Activated CD4-positive, alpha-beta T cell treated with anti-CD3 and anti-CD28 coated beads, Interleukin-2, amount 10 ng/mL, durations not matched to agents 7 days and 5 days (primary cell): ENCODE measurements around the gene FBLN5. TPM values are rescaled to one million over a fixed set of nuclear protein-coding genes. Genes with fewer than 3 reads are reported as not detected.

Source experiments
- CTCF ChIA-PET: fragments of 350-600 bp; sonication (Branson Sonifier 250); formaldehyde crosslinking; loops from one replicate; lab custom pipeline; 2021; ENCODE audit warnings: antibody characterized with exemption; lab: Charles Lee
- POLR2A ChIA-PET: fragments of 350-600 bp; sonication (Branson Sonifier 250); formaldehyde crosslinking; loops from one replicate; lab custom pipeline; 2021; ENCODE audit warnings: antibody characterized with exemption; lab: Charles Lee
- DNase-seq: peaks from one replicate; pipeline ENCODE4 v3.0.0-alpha.2; 2020
- H3K27ac Mint-ChIP-seq: one replicate; pipeline ENCODE4 v1.8.0; 2021; ENCODE audit warnings: mild to moderate bottlenecking, moderate library complexity, mixed read lengths
- H3K27me3 Mint-ChIP-seq: one replicate; pipeline ENCODE4 v1.8.0; 2021; ENCODE audit warnings: mixed read lengths
- H3K36me3 Mint-ChIP-seq: one replicate; pipeline ENCODE4 v1.8.0; 2021; ENCODE audit warnings: low read depth, mixed read lengths
- H3K4me1 Mint-ChIP-seq: one replicate; pipeline ENCODE4 v1.8.0; 2021; ENCODE audit warnings: mixed read lengths
- H3K4me3 Mint-ChIP-seq: one replicate; pipeline ENCODE4 v1.8.0; 2021; ENCODE audit warnings: mild to moderate bottlenecking, moderate library complexity, mixed read lengths
- H3K9me3 Mint-ChIP-seq: one replicate; pipeline ENCODE4 v1.8.0; 2021; ENCODE audit warnings: mixed read lengths
- total RNA-seq, 2 experiments: library from RNA; stranded (reverse); gene quantifications; one replicate each; pipeline ENCODE4 v1.2.3, GENCODE V29; 2021

The FBLN5 gene
- total RNA-seq, 2 experiments from 2014 or later = 3.8 to 4.1 TPM

DNA sequence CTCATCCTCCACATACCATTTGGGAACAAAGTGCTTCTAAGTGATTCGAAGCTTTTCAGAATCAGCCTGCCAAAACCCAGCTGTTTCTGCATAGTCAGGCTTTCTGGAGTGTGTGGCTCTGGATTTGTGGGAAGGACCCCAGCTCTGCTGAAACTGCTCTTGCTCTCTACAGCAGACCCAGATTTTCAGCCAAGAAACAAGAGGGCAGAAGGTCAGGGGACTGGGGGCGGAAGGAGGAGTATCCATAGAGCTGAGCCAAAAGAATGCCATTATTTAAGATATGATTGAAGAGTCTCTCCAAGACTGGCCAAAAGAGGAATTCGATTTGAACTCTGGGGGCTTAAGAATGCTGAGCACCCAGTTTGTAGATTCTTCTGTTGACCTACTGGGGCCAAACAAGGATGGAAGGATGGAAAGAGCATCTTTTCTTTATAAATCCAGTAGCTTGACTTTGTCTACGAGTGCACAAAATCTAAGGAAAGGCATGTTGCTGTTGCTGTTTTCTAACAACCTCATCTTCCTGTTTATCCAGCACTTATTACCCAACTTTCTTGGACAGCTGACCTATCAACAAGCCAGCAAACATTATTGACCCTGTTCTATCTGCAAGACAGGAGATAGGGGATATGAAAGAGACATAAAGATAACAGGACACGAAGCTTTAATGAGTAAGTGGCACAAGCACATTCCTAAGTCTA lies 29.2 kb downstream of the FBLN5 start:
- Mint-ChIP-seq H3K4me1 (no peaks in the 10 kb centered on the region), H3K4me3 (no peak overlapping the region), H3K36me3 (no peaks in the 10 kb centered on the region), H3K27ac (no peak overlapping the region), H3K27me3 (no peaks in the 10 kb centered on the region), H3K9me3 (no peaks in the 10 kb centered on the region)
- CTCF ChIA-PET = interaction anchor here (0.6 to 1.7 kb wide), 2 partner anchors 25 to 745 kb away, joined by 4 read pairs; no protein-coding TSS in a partner anchor
- no peak for DNase-seq
- POLR2A ChIA-PET = no interaction called here

DNA sequence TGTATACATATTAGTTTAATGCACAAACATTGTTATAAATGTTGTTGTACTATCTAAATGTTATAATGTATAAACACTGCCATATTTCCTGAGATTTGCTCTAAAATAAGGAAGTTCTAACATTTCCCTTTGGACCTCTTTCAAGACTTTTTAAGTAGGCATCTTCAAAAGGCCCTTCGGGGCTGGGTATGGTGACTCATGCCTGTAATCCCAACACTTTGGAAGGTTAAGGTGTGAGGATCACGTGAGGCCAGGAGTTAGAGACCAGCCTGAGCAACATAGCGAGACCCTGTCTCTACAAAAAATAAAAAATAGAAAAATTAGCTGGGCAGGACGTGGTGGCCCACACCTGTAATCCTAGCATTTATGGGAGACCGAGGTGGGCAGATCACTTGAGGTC lies 35.5 kb downstream of the FBLN5 start:
- ChIA-PET CTCF (interaction anchor here (1.1 to 3.4 kb wide), 7 partner anchors 11 to 264 kb away, joined by 3 to 15 read pairs (median 6); no protein-coding TSS in a partner anchor), POLR2A (interaction anchor here (1.2 kb wide), 1 partner anchor 70 kb away, joined by 3 read pairs; no protein-coding TSS in a partner anchor)
- no peak overlapping the region for H3K4me3 Mint-ChIP-seq
- no peaks in the 10 kb centered on the region for H3K36me3 Mint-ChIP-seq
- peaks cover 3% of the 10 kb centered on the region for H3K27me3 Mint-ChIP-seq
- H3K27ac Mint-ChIP-seq = no peak overlapping the region
- peaks cover 24% of the 10 kb centered on the region for H3K4me1 Mint-ChIP-seq
- H3K9me3 Mint-ChIP-seq = no peaks in the 10 kb centered on the region
- DNase-seq = no peak

DNA sequence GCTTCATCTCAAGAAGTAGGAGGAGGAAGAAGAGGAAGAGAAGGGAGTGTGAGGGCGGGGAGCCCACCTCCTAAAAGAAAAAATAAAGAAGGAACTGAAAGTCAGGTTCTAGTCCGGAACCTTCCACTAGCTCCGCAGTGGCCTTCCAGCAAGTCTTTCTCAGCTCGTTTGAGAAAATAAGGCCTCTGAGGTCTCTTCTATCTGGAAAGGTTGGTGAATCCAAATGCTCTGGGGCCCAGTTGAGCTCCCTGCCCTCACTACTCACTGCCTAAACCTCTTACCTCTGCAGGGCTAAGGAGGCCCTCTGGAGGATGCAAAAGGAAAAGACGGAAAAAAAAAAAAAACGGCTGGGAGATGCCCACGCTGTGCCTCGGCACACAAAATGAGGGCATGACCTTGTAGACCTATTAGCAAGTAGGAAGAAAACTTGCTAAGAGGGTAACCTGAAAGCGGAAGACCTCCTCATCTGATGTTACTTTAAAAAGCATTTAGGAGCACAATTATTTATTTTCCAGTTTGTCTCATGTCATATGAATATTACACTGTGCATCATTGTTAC lies 35.9 kb downstream of the FBLN5 start:
- ChIA-PET POLR2A (interaction anchor here (1.2 kb wide), 1 partner anchor 69 kb away, joined by 3 read pairs; no protein-coding TSS in a partner anchor), CTCF (interaction anchor here (0.6 to 3.4 kb wide), 17 partner anchors 10 to 417 kb away, joined by 3 to 15 read pairs (median 5); no protein-coding TSS in a partner anchor)
- no peak overlapping the region for H3K4me3 Mint-ChIP-seq
- H3K27ac Mint-ChIP-seq = peak overlapping the region; percentile 81
- peak; percentile 69 for DNase-seq
- peaks cover 24% of the 10 kb centered on the region for H3K4me1 Mint-ChIP-seq
- H3K36me3 Mint-ChIP-seq = no peaks in the 10 kb centered on the region
- peaks cover 3% of the 10 kb centered on the region for H3K27me3 Mint-ChIP-seq
- H3K9me3 Mint-ChIP-seq = no peaks in the 10 kb centered on the region

DNA sequence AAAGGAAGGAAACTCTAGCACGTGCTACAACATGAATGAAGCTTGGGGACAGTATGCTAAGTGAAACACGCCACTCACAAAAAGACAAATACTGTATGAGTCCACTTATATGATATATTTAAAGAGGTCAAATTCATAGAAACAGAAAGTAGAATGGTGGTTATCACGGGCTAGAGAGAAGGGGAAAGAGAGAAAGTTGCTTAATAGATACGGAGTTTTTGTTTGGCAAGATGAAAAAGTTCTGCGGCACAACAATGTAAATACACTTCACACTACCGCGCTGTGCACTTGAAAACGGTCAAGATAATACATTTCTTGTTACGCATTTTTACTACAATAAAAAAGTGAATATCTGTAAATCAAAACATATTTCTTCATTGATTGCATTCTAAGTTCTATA lies 37.3 kb downstream of the FBLN5 start:
- Mint-ChIP-seq H3K4me3 (no peak overlapping the region), H3K27me3 (peaks cover 3% of the 10 kb centered on the region), H3K27ac (peak overlapping the region; percentile 20), H3K36me3 (no peaks in the 10 kb centered on the region), H3K9me3 (no peaks in the 10 kb centered on the region), H3K4me1 (peaks cover 26% of the 10 kb centered on the region)
- ChIA-PET CTCF (interaction anchor here (1.3 to 3.4 kb wide), 2 partner anchors 14 to 86 kb away, joined by 5 to 15 read pairs; no protein-coding TSS in a partner anchor), POLR2A (no interaction called here)
- DNase-seq = no peak

DNA sequence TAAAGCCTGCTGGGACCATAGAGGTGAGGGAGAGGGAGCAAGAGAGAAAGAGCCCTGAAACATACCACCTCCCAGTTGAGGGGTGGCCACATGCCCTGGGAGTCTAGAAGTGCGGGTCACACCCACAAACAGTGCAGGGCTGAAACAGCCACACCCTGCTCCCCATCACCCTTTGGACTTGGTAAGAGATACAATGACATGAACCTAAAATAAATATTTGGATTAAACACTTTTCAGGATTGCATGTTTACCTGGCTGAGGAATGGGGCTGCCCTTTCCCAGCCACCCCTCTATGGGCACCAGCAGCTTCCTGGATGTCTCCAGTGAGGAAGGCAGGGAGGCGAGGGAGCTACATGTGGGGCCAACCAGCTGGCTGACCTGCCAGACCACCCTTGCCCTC lies 41.1 kb downstream of the FBLN5 start:
- Mint-ChIP-seq H3K27me3 (peaks cover 3% of the 10 kb centered on the region), H3K4me1 (peaks cover 21% of the 10 kb centered on the region), H3K4me3 (no peak overlapping the region), H3K27ac (no peak overlapping the region), H3K9me3 (no peaks in the 10 kb centered on the region), H3K36me3 (no peaks in the 10 kb centered on the region)
- POLR2A ChIA-PET = no interaction called here
- CTCF ChIA-PET = no interaction called here
- no peak for DNase-seq

DNA sequence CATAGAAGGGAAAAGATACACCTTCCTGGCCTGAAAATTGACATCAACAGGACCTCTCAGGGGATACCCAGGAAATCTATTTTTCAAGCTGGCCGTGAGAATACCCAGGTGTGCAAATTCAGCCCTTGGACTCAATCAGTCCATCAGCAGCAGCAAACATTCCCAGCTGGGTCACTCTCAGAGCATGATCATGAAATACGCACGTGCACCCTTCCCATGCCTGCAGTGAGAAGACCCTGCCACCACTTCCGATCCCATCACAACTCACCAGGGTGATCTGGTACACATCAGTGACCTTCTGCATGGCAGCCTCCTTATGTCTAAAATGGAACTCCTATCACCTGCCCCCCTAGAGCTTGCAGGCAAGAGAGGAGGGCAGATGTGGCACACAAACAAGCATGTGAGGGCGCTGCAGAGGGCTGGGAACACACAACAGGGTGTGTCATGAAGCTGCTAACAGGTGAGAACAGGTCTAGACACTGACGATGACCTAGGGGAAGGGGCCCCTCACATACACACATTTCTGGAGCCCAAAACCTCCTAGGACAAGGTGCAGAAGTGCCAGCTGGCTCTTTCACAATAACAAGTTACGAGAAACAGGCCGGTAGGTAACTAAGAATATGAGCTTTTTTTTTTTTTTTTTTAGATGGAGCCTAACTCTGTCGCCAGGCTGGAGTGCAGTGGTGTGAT lies 42.4 kb downstream of the FBLN5 start:
- Mint-ChIP-seq H3K36me3 (no peaks in the 10 kb centered on the region), H3K9me3 (peaks cover 2% of the 10 kb centered on the region), H3K4me3 (no peak overlapping the region), H3K27ac (no peak overlapping the region), H3K4me1 (peaks cover 9% of the 10 kb centered on the region), H3K27me3 (peaks cover 3% of the 10 kb centered on the region)
- ChIA-PET CTCF (interaction anchor here (0.7 to 1.1 kb wide), 2 partner anchors 8 to 13 kb away, joined by 3 read pairs; no protein-coding TSS in a partner anchor), POLR2A (no interaction called here)
- no peak for DNase-seq

DNA sequence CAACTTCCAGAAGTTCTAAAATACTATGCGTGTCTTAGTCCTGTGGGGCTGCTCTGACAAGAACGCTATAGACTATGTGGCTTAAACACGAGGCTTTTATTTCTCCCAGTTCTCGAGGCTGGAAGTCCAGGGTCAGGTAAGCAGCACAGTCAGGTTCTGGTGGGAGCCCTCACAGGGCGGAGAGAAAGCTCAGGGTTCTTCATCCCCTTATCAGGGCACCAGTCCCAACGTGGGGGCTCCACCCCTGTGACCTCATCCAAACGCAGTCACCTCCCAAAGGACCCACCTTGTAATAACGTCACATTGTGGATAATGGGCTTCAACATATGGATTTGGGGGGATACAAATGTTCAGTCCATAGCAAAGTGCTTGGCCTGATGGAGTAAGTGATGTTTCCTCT lies 43.0 kb downstream of the FBLN5 start:
- peaks cover 2% of the 10 kb centered on the region for H3K9me3 Mint-ChIP-seq
- H3K36me3 Mint-ChIP-seq = no peaks in the 10 kb centered on the region
- H3K27me3 Mint-ChIP-seq = peaks cover 3% of the 10 kb centered on the region
- ChIA-PET CTCF (interaction anchor here (0.7 kb wide), 1 partner anchor 12 kb away, joined by 3 read pairs; no protein-coding TSS in a partner anchor), POLR2A (no interaction called here)
- no peak for DNase-seq
- H3K4me1 Mint-ChIP-seq = peaks cover 6% of the 10 kb centered on the region
- H3K27ac Mint-ChIP-seq = no peak overlapping the region
- no peak overlapping the region for H3K4me3 Mint-ChIP-seq

DNA sequence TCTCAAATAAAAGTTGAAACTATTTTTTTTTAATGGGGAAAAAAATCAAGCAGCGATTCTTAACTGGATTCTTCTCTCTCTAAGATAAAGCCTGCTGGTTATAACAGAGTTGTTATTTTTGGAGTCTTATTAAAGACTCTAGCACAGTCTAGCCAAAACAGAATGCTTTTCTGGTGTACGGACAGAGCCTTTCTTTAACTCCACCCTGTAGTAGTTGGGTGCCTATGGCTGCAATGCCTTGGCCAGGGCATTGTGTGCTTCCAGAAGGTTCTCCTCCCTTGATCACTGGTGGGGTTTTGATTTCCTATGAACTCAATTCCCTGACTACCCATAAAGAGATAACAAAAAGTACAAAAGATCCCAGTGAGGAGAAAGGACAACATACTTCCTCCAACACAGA lies 44.4 kb downstream of the FBLN5 start:
- Mint-ChIP-seq H3K27ac (no peak overlapping the region), H3K36me3 (no peaks in the 10 kb centered on the region), H3K9me3 (peaks cover 2% of the 10 kb centered on the region), H3K4me3 (no peak overlapping the region), H3K27me3 (peaks cover 3% of the 10 kb centered on the region), H3K4me1 (peaks cover 3% of the 10 kb centered on the region)
- ChIA-PET CTCF (no interaction called here), POLR2A (no interaction called here)
- no peak for DNase-seq

DNA sequence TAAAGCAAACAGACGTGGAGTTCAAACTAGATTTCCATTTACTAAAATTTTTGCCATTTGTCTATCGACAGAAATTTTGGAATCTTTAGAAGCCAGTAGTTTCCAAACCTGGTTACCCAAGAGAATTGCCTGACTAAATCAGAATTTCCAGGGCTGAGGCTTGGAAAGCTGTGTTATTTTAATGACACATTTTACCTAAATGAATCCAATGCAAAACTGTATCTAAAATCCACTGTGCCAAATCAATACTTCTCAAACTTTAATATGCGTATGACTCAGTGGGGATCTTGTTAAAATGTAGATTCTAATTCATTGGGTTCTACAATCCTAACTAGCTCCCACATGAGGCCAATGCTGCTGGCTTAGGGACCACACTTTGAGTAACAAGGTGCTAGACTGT lies 45.2 kb downstream of the FBLN5 start:
- CTCF ChIA-PET = no interaction called here
- peaks cover under 1% of the 10 kb centered on the region for H3K27me3 Mint-ChIP-seq
- H3K9me3 Mint-ChIP-seq = peaks cover 2% of the 10 kb centered on the region
- POLR2A ChIA-PET = no interaction called here
- no peak for DNase-seq
- H3K4me3 Mint-ChIP-seq = no peak overlapping the region
- H3K4me1 Mint-ChIP-seq = peaks cover 3% of the 10 kb centered on the region
- no peak overlapping the region for H3K27ac Mint-ChIP-seq
- H3K36me3 Mint-ChIP-seq = no peaks in the 10 kb centered on the region

DNA sequence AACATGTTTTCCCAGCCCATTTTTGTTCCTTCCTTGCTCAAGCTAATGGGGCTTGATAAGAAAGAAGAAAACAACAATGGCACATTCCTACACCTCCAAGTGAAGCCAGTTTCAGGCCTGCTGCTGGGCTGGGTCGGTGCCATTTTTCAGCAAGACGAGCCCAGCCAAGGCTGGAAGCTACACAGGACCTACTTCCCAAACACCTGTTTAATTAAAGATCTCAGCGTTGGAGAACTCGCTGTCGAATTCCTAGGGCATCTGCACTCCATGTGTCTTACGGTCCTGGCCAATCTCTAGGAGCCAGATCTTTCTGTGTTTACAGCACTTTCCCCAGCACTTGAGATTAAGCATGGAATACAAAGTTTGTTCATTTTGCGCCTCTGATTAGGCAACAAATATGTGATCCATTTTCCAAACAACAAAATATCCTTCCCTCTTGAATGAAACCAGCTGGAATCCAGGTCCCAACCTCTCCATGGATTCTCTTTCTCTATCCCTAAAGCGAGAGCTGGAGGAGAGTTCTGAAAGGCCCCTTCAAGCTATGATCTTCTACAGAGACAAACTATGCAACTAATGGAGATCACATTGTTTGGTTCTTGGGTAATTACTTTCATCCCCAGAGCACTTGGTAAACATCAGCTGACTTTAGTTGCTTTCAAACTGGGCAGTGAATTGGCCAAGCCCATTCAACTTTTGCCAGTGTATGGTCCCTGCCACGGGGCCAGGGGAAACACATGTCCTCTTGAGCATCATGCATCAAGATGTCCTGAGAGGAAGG lies 45.9 kb downstream of the FBLN5 start:
- ChIA-PET POLR2A (no interaction called here), CTCF (interaction anchor here (1.3 kb wide), 1 partner anchor 10 kb away, joined by 3 read pairs; no protein-coding TSS in a partner anchor)
- DNase-seq = no peak
- Mint-ChIP-seq H3K9me3 (peaks cover 2% of the 10 kb centered on the region), H3K27ac (no peak overlapping the region), H3K36me3 (no peaks in the 10 kb centered on the region), H3K4me1 (peaks cover 3% of the 10 kb centered on the region), H3K27me3 (no peaks in the 10 kb centered on the region), H3K4me3 (no peak overlapping the region)

DNA sequence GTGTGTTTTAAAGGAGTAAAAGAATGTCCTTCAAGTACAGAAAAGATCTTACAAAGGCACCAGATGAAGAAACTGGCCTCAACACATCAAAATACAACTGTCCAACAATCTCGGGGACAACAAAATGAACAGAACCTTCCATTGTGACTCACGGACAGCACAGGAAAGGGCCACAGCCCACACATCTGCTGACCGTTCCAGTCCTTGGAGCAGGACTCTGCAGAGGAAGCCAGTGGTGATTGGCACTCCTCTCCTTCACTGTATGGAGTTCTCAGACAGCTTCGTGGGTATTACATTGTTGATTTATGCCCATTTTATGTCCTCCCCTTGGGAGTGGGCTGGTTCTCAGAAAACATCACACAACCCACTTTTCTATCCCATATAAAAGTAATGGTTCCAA lies 47.7 kb downstream of the FBLN5 start:
- POLR2A ChIA-PET = no interaction called here
- CTCF ChIA-PET = interaction anchor here (1.0 to 2.3 kb wide), 3 partner anchors 11 to 83 kb away, joined by 3 to 6 read pairs (median 3); no protein-coding TSS in a partner anchor

DNA sequence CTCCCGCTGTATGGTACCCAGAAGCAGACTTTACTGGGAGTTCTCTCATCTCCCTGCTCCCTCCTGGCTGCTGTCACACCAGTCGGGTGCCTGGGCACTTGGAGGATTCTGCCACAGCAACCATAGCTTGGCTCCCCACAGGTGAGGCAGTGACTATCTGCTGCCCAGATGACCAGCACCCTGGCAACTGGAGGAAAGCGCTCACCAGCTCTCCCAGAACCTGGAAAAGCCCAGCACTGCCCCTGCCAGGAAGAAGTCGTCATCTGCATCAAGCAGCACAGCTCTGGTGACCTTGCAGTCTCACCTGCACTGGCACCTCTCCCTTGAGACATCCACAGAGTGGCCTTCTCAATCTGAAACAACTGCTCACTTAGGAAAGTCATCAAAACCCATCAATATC lies 48.3 kb downstream of the FBLN5 start:
- no peak overlapping the region for H3K27ac Mint-ChIP-seq
- H3K4me3 Mint-ChIP-seq = no peak overlapping the region
- peaks cover 4% of the 10 kb centered on the region for H3K4me1 Mint-ChIP-seq
- POLR2A ChIA-PET = no interaction called here
- CTCF ChIA-PET = interaction anchor here (0.6 to 2.3 kb wide), 4 partner anchors 12 to 83 kb away, joined by 3 to 6 read pairs (median 3); no protein-coding TSS in a partner anchor
- peaks cover 2% of the 10 kb centered on the region for H3K36me3 Mint-ChIP-seq
- H3K27me3 Mint-ChIP-seq = no peaks in the 10 kb centered on the region
- H3K9me3 Mint-ChIP-seq = peaks cover 7% of the 10 kb centered on the region
- no peak for DNase-seq

More for the DNA sequence above, 47.7 kb downstream of the FBLN5 start:
- peaks cover 3% of the 10 kb centered on the region for H3K4me1 Mint-ChIP-seq
- peaks cover 7% of the 10 kb centered on the region for H3K9me3 Mint-ChIP-seq
- DNase-seq = no peak
- H3K36me3 Mint-ChIP-seq = peaks cover 2% of the 10 kb centered on the region
- H3K4me3 Mint-ChIP-seq = no peak overlapping the region
- H3K27ac Mint-ChIP-seq = no peak overlapping the region
- H3K27me3 Mint-ChIP-seq = no peaks in the 10 kb centered on the region
